MM.1S (cell line): ENCODE measurements around the gene CLDN7.

Experiments
- DNase-seq: peaks from one replicate; pipeline ENCODE4 v3.0.0-alpha.2; 2015
- H2AFZ ChIP-seq: fragments of 300-600 bp; sonication (generic); 2 replicates; pipeline ENCODE4 v1.6.0; 2016; ENCODE audit warnings: antibody characterized with exemption, low read length
- H3F3A ChIP-seq: fragments of 300-600 bp; sonication (generic); 2 replicates; pipeline ENCODE4 v1.6.1; 2016; ENCODE audit warnings: mild to moderate bottlenecking, antibody characterized with exemption, low read length, moderate library complexity, mixed read lengths; ENCODE audit not compliant: insufficient read depth
- H3K27ac ChIP-seq: fragments of 300-600 bp; sonication (generic); 2 replicates; pipeline ENCODE4 v1.5.1; 2016; ENCODE audit warnings: mild to moderate bottlenecking, low read length
- H3K27me3 ChIP-seq: fragments of 300-600 bp; sonication (generic); replicated peaks from 2 replicates; pipeline ENCODE4 v1.6.0; 2016; ENCODE audit warnings: low read length; ENCODE audit not compliant: insufficient read depth
- H3K36me3 ChIP-seq: fragments of 300-600 bp; sonication (generic); replicated peaks from 2 replicates; pipeline ENCODE4 v1.6.1; 2016; ENCODE audit warnings: mild to moderate bottlenecking, low read length, mixed read lengths; ENCODE audit not compliant: insufficient read depth
- H3K4me1 ChIP-seq: fragments of 300-600 bp; sonication (generic); 2 replicates; pipeline ENCODE4 v1.6.1; 2016; ENCODE audit warnings: low read length, mixed read lengths
- H3K4me2 ChIP-seq: fragments of 300-600 bp; sonication (generic); 2 replicates; pipeline ENCODE4 v1.6.0; 2016; ENCODE audit warnings: low read depth, low read length
- H3K4me3 ChIP-seq: fragments of 300-600 bp; sonication (generic); 2 replicates; pipeline ENCODE4 v1.5.1; 2016; ENCODE audit warnings: low read length, mixed read lengths
- H3K79me2 ChIP-seq: fragments of 300-600 bp; sonication (generic); 2 replicates; pipeline ENCODE4 v1.6.1; 2016; ENCODE audit warnings: mixed run types, low read length, mixed read lengths
- H3K9ac ChIP-seq: fragments of 300-600 bp; sonication (generic); 2 replicates; pipeline ENCODE4 v1.6.1; 2016; ENCODE audit warnings: low read length, mixed read lengths
- H3K9me2 ChIP-seq: fragments of 300-600 bp; sonication (generic); replicated peaks from 2 replicates; pipeline ENCODE4 v1.6.1; 2016; ENCODE audit warnings: mild to moderate bottlenecking, low read length, mixed read lengths; ENCODE audit not compliant: insufficient read depth
- H3K9me3 ChIP-seq: fragments of 300-600 bp; sonication (generic); replicated peaks from 2 replicates; pipeline ENCODE4 v1.6.1; 2016; ENCODE audit warnings: mild to moderate bottlenecking, low read length, mixed read lengths; ENCODE audit not compliant: insufficient read depth
- H4K20me1 ChIP-seq: fragments of 300-600 bp; sonication (generic); 2 replicates; pipeline ENCODE4 v1.6.1; 2016; ENCODE audit warnings: mild to moderate bottlenecking, low read length, moderate library complexity, mixed read lengths; ENCODE audit not compliant: insufficient read depth
- EZH2 ChIP-seq: fragments of 300-600 bp; sonication (generic); optimal IDR thresholded peaks from 2 replicates; pipeline ENCODE3; 2017; ENCODE audit warnings: low read depth, mild to moderate bottlenecking, antibody characterized with exemption, low read length, mixed read lengths
- EZH2phosphoT487 ChIP-seq: fragments of 300-600 bp; sonication (generic); IDR thresholded peaks from 2 replicates; pipeline ENCODE4 v1.6.1; 2018; ENCODE audit warnings: antibody characterized with exemption, low read length
- TF ChIP-seq, protein P1 (sequence below): fragments of 300-600 bp; sonication (generic); IDR thresholded peaks from 2 replicates; pipeline ENCODE4 v1.5.1; 2016; ENCODE audit warnings: antibody characterized with exemption, low read length, mixed read lengths

The CLDN7 gene

DNA sequence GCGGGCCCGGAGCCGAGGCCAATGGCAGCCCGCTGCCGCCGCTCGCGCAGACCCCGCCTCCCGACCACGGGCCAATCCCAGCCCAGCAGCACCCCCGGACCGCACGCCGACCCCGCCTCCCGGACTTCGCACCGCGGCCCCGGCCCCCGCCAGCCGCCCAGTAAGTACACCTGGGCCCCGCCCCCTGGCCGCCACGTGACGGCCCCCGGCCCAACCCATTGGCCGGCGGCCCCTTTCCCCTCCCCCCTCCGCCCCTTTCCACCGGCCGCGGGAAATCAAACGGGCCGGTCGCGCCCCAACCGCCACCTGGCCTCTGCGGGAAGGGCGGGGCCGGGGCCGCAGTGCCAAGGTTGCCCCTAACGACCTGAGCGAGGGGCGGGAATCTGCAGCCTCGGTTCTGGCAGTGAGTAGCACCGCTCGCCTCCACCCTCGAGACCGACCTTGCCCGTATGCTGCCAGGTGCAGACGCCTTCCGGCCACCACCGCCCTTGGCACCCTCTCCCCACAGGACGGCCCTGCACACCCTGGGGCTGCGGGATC lies 32.4 kb upstream of the CLDN7 start, which contains the start of gene YBX2:
TSS of gene YBX2 (minus strand) at position 26 of the 540 bp plus-strand sequence. CDS start 139 bp downstream, outside the sequence.
- H3K4me1 ChIP-seq: peaks cover 15% of the 10 kb centered on the region; the same call in 1 of the 2 replicates
- H3K27ac ChIP-seq: no peak within 1 kb of the TSS
- H3K9ac ChIP-seq: no peak within 1 kb of the TSS
- H3K36me3 ChIP-seq: no peaks in the 10 kb centered on the region
- DNase-seq: peak; percentile 58
- H3K4me3 ChIP-seq: peak within 1 kb of the TSS; percentile 51
- TF ChIP-seq, protein P1, sequence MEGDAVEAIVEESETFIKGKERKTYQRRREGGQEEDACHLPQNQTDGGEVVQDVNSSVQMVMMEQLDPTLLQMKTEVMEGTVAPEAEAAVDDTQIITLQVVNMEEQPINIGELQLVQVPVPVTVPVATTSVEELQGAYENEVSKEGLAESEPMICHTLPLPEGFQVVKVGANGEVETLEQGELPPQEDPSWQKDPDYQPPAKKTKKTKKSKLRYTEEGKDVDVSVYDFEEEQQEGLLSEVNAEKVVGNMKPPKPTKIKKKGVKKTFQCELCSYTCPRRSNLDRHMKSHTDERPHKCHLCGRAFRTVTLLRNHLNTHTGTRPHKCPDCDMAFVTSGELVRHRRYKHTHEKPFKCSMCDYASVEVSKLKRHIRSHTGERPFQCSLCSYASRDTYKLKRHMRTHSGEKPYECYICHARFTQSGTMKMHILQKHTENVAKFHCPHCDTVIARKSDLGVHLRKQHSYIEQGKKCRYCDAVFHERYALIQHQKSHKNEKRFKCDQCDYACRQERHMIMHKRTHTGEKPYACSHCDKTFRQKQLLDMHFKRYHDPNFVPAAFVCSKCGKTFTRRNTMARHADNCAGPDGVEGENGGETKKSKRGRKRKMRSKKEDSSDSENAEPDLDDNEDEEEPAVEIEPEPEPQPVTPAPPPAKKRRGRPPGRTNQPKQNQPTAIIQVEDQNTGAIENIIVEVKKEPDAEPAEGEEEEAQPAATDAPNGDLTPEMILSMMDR: no peak
- TF ChIP-seq EZH2phosphoT487: no peak
- no peak for TF ChIP-seq EZH2
- H3K79me2 ChIP-seq: no peaks in the 10 kb centered on the region
- H3K4me2 ChIP-seq: peak within 1 kb of the TSS; percentile 72
- H3K27me3 ChIP-seq: peaks cover 53% of the 10 kb centered on the region
- H4K20me1 ChIP-seq: no peaks in the 10 kb centered on the region
- H3F3A ChIP-seq: no peaks in the 10 kb centered on the region
- no peaks in the 10 kb centered on the region for H3K9me3 ChIP-seq
- H3K9me2 ChIP-seq: no peaks in the 10 kb centered on the region
- H2AFZ ChIP-seq: peak within 1 kb of the TSS; percentile 72

DNA sequence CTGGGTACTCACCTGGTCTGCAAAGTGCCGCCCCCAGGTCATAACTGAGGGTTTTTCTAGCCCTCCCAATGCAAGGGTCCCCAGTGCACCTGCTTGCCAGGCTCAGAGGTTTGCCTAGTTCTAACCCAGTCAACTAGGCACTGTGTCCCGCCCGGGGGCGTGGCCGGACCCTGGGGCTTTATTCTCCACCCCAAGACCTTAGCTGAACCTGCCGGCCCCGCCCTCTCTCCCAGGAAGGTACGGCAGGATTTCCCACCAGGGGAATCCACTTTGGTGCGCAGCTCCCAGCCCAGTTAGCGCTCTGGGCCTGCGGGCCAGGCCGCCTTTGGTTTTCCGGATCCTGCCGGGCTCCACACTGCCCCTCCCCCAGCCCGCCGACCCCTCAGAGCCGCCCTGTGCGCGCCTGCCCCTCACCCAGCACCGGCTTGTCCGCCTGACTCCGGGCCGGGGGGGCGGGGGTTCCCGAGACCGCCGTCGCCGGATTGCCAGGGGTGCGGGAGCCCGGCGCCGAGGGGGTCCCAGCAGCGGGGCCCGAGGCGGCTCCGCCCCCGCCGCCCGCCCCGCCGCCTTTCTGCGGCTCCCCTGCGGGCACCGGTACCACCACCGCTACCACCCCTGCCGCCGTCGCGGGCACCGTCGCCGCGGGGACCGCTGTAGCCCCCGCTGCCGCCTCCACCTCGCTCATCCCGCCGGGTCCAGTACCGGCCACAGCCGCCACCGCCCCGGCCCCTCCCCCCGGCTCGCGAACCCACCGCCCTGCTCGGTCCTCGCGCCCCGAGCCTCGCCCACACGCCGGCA lies 31.7 kb upstream of the CLDN7 start:
- H3K9me2 ChIP-seq: no peaks in the 10 kb centered on the region
- peaks cover 58% of the 10 kb centered on the region for H3K27me3 ChIP-seq
- TF ChIP-seq EZH2phosphoT487 (no peak), EZH2 (no peak)
- TF ChIP-seq, protein P1: no peak
- peaks cover 15% of the 10 kb centered on the region; the same call in 1 of the 2 replicates for H3K4me1 ChIP-seq
- no peak overlapping the region for H3K4me2 ChIP-seq
- DNase-seq: no peak
- no peaks in the 10 kb centered on the region for H3K79me2 ChIP-seq
- no peak overlapping the region for H3K9ac ChIP-seq
- H3K9me3 ChIP-seq: no peaks in the 10 kb centered on the region
- no peak overlapping the region for H2AFZ ChIP-seq
- no peaks in the 10 kb centered on the region for H4K20me1 ChIP-seq
- no peaks in the 10 kb centered on the region for H3F3A ChIP-seq
- no peak overlapping the region for H3K27ac ChIP-seq
- H3K36me3 ChIP-seq: no peaks in the 10 kb centered on the region
- no peak overlapping the region for H3K4me3 ChIP-seq

DNA sequence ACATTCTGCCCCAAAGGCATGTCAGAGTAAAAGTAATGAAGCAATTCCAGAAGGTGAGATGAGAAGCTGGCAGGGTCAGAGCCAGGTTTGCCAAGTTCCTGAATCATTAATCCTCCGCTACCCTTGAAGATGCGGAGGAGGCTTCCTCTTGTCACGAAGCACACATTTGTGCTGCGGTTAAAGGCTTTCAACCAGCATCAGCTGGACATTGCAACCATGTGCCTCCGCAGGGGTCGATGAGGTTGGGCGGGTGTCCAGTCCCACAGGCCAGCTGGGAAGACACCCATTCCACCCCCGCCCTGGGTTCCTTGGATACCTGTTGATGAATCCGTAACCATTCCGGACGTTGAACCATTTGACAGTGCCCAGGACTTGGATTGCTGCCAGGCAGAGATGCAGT lies 30.9 kb upstream of the CLDN7 start:
- DNase-seq: no peak
- H3F3A ChIP-seq: no peaks in the 10 kb centered on the region
- H4K20me1 ChIP-seq: no peaks in the 10 kb centered on the region
- no peak overlapping the region for H3K9ac ChIP-seq
- no peaks in the 10 kb centered on the region for H3K9me2 ChIP-seq
- H3K27me3 ChIP-seq: peaks cover 64% of the 10 kb centered on the region
- no peaks in the 10 kb centered on the region for H3K9me3 ChIP-seq
- H3K27ac ChIP-seq: no peak overlapping the region
- peaks cover 15% of the 10 kb centered on the region; the same call in 1 of the 2 replicates for H3K4me1 ChIP-seq
- H3K79me2 ChIP-seq: no peaks in the 10 kb centered on the region
- no peaks in the 10 kb centered on the region for H3K36me3 ChIP-seq
- H2AFZ ChIP-seq: no peak overlapping the region
- H3K4me2 ChIP-seq: no peak overlapping the region
- no peak overlapping the region for H3K4me3 ChIP-seq
- TF ChIP-seq EZH2phosphoT487 (no peak), EZH2 (no peak)
- TF ChIP-seq, protein P1: no peak
